Neural progenitor cell (in vitro differentiated cells): ENCODE results near the gene ZBTB7A.

Source experiments
- EZH2 ChIP-seq: fragments of 200-600 bp; sonication (generic); IDR thresholded peaks from 2 replicates; pipeline ENCODE4 v1.6.1; 2017; ENCODE audit warnings: antibody characterized with exemption, mild to moderate bottlenecking, moderate library complexity
- EZH2phosphoT487 ChIP-seq: fragments of 200-600 bp; sonication (generic); IDR thresholded peaks from 2 replicates; pipeline ENCODE4 v1.6.1; 2017; ENCODE audit warnings: antibody characterized with exemption
- TF ChIP-seq, protein P1 (sequence below): fragments of 200-600 bp; sonication (generic); IDR thresholded peaks from 2 replicates; pipeline ENCODE4 v1.5.1; 2017; ENCODE audit warnings: antibody characterized with exemption, mild to moderate bottlenecking

DNA sequence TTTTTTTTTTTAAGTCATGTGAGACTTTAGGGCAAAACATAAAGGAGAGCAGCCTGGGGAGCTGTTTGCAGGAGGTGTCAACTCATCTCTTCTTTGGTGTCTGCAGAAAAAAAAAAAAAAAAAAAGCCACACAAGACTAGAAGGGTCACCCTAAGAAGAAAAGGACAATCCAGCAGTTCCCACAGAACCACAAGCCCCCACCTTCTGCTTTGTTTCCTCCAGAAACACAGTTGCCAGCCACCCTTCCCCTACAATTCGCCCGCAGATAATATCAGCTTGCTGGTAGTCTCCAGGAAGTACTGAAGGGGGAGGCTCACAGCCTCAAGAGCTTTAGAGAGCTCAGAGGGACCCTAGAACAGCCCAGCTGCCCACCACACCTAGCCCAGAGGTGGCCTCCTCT lies 22.3 kb upstream of the ZBTB7A start:
- TF ChIP-seq, protein P1, sequence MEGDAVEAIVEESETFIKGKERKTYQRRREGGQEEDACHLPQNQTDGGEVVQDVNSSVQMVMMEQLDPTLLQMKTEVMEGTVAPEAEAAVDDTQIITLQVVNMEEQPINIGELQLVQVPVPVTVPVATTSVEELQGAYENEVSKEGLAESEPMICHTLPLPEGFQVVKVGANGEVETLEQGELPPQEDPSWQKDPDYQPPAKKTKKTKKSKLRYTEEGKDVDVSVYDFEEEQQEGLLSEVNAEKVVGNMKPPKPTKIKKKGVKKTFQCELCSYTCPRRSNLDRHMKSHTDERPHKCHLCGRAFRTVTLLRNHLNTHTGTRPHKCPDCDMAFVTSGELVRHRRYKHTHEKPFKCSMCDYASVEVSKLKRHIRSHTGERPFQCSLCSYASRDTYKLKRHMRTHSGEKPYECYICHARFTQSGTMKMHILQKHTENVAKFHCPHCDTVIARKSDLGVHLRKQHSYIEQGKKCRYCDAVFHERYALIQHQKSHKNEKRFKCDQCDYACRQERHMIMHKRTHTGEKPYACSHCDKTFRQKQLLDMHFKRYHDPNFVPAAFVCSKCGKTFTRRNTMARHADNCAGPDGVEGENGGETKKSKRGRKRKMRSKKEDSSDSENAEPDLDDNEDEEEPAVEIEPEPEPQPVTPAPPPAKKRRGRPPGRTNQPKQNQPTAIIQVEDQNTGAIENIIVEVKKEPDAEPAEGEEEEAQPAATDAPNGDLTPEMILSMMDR = no peak
- TF ChIP-seq EZH2 = no peak
- no peak for TF ChIP-seq EZH2phosphoT487
